Heart left ventricle (tissue), 13 donors: Measurements from ENCODE around the gene CYSTM1.

Experiments
- POLR2A ChIP-seq, 2 donors: fragments of 450-650 bp; IDR thresholded peaks; one replicate each; pipeline ENCODE4 v1.6.1; 2017; ENCODE audit warnings: antibody characterized with exemption in 2 of 2, mild to moderate bottlenecking in 2 of 2, moderate library complexity in 2 of 2
- TF ChIP-seq, protein P1 (sequence below), 12 donors: fragments of 200-600 bp; sonication (generic) in 4 of 12; IDR thresholded peaks; one replicate each; pipeline versions ENCODE4 v1.5.0 to v1.8.0; 2018 to 2022; ENCODE audit warnings: antibody characterized with exemption in 12 of 12, mild to moderate bottlenecking in 5 of 12
- donor health status: ischemic (EF 13 %, LVEDD 7.1; RV severe dilation, severe dysfunction).
- donor health status: DM: no; HTN: yes; CAD: no.
- donor health status: DM: no; HTN: no; CAD: no.
- donor health status: ischemic (EF 25% LVEDD 6.9; RV normal size, moderate dysfunction).
- donor health status: ischemic (EF 25% LVEDD 5.7; RV mildly dilated, moderate dysfunction).
- donor health status: ischemic (EF 35%, LVEDD 5.7; RV mildly dilated, moderate dysfunction).
- donor health status: nonischemic (EF 11% LVEDD 7.7; RV severe dilation, severe dysfunction).
- donor health status: DM: yes; HTN: yes; CAD: no.
- donor health status: PGD.
- donor health status: ischemic (EF 29% LVEDD 5.4; RV normal size, mild dysfunction).
- donor health status: nonischemic (EF 23%, LVEDD 6.1; RV moderate dilation, normal function).

DNA sequence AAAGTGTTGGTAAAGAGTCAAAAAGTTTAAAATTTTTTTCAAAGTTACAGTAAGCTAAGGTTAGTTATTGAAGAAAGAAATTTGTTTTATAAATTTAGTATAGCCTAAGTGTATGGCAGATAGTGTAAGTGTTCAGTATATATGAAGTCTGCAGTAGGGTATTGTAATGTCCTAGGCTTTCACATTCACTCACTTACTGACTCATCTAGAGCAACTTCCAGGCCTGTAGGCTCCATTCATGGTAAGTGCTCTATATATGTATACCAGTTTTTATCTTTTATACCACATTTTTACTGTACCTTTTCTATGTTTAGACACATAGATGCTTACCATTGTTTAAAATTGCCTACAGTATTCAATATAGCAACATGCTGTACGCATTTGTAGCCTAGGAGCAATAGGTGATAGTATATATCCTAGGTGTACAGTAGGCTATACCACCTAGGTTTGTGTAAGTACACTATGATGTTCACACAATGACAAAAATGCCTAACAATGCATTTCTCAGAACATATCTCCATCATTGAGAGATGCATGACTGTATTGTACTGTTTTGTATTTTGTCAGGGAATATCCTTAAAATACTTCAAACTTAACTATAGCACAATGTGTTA, 38.5 kb downstream of the CYSTM1 start:
- TF ChIP-seq, protein P1, sequence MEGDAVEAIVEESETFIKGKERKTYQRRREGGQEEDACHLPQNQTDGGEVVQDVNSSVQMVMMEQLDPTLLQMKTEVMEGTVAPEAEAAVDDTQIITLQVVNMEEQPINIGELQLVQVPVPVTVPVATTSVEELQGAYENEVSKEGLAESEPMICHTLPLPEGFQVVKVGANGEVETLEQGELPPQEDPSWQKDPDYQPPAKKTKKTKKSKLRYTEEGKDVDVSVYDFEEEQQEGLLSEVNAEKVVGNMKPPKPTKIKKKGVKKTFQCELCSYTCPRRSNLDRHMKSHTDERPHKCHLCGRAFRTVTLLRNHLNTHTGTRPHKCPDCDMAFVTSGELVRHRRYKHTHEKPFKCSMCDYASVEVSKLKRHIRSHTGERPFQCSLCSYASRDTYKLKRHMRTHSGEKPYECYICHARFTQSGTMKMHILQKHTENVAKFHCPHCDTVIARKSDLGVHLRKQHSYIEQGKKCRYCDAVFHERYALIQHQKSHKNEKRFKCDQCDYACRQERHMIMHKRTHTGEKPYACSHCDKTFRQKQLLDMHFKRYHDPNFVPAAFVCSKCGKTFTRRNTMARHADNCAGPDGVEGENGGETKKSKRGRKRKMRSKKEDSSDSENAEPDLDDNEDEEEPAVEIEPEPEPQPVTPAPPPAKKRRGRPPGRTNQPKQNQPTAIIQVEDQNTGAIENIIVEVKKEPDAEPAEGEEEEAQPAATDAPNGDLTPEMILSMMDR (IDR thresholded peaks at IDR 0.05): no peak
- no peak for TF ChIP-seq POLR2A (IDR thresholded peaks at IDR 0.05)
